Parathyroid adenoma (tissue), 2 donors: ENCODE results near the gene SLC6A13.

Source experiments
- H2AFZ ChIP-seq: fragments of 300-600 bp; sonication (generic); one replicate; pipeline ENCODE4 v1.7.0; 2017; ENCODE audit warnings: antibody characterized with exemption, mild to moderate bottlenecking
- H3K27ac ChIP-seq: fragments of 300-600 bp; sonication (generic); one replicate; pipeline ENCODE4 v1.7.0; 2017
- H3K27me3 ChIP-seq: fragments of 300-600 bp; sonication (generic); one replicate; pipeline ENCODE4 v1.7.0; 2017; ENCODE audit warnings: low read length; ENCODE audit not compliant: control insufficient read depth, insufficient read depth
- H3K36me3 ChIP-seq: fragments of 300-600 bp; sonication (generic); one replicate; pipeline ENCODE4 v1.7.0; 2017; ENCODE audit warnings: low read length; ENCODE audit not compliant: control insufficient read depth, insufficient read depth
- H3K4me1 ChIP-seq: fragments of 300-600 bp; sonication (generic); one replicate; pipeline ENCODE4 v1.7.0; 2017; ENCODE audit warnings: control low read depth
- H3K4me2 ChIP-seq: fragments of 300-600 bp; sonication (generic); one replicate; pipeline ENCODE4 v1.7.0; 2017; ENCODE audit warnings: low read length
- H3K4me3 ChIP-seq: fragments of 300-600 bp; sonication (generic); one replicate; pipeline ENCODE4 v1.7.0; 2017; ENCODE audit warnings: low read depth, low read length
- H3K79me2 ChIP-seq: fragments of 300-600 bp; sonication (generic); one replicate; pipeline ENCODE4 v1.7.0; 2017; ENCODE audit warnings: control low read depth
- H3K9ac ChIP-seq: fragments of 300-600 bp; sonication (generic); one replicate; pipeline ENCODE4 v1.7.0; 2017; ENCODE audit warnings: mild to moderate bottlenecking
- H3K9me3 ChIP-seq: fragments of 300-600 bp; sonication (generic); one replicate; pipeline ENCODE4 v1.7.0; 2017; ENCODE audit warnings: low read length; ENCODE audit not compliant: control insufficient read depth
- TF ChIP-seq, protein P1 (sequence below): fragments of 300-600 bp; sonication (generic); IDR thresholded peaks from one replicate; pipeline ENCODE4 v1.7.0; 2017; ENCODE audit warnings: antibody characterized with exemption, mild to moderate bottlenecking
- donor health status: primary hyperparathyroidism.

The SLC6A13 gene

DNA sequence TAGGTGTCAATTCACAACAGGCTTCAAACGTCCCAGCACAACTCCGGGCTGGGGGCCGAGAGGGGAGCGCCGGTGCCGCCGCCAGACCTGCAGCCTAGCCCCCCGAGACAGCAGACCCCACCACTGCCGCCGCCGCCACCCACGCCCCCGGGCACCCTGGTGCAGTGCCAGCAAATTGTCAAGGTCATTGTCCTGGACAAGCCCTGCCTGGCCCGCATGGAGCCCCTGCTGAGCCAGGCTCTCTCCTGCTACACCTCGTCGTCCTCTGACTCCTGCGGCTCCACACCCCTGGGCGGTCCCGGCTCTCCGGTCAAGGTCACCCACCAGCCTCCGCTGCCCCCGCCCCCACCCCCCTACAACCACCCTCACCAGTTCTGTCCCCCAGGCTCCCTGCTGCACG lies 88.0 kb downstream of the SLC6A13 start:
- H2AFZ ChIP-seq, result peak overlapping the region; percentile 58
- no peaks in the 10 kb centered on the region for H3K36me3 ChIP-seq
- no peak overlapping the region for H3K9ac ChIP-seq
- TF ChIP-seq, protein P1, sequence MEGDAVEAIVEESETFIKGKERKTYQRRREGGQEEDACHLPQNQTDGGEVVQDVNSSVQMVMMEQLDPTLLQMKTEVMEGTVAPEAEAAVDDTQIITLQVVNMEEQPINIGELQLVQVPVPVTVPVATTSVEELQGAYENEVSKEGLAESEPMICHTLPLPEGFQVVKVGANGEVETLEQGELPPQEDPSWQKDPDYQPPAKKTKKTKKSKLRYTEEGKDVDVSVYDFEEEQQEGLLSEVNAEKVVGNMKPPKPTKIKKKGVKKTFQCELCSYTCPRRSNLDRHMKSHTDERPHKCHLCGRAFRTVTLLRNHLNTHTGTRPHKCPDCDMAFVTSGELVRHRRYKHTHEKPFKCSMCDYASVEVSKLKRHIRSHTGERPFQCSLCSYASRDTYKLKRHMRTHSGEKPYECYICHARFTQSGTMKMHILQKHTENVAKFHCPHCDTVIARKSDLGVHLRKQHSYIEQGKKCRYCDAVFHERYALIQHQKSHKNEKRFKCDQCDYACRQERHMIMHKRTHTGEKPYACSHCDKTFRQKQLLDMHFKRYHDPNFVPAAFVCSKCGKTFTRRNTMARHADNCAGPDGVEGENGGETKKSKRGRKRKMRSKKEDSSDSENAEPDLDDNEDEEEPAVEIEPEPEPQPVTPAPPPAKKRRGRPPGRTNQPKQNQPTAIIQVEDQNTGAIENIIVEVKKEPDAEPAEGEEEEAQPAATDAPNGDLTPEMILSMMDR, result no peak
- H3K9me3 ChIP-seq, result no peaks in the 10 kb centered on the region
- H3K79me2 ChIP-seq, result no peaks in the 10 kb centered on the region
- H3K4me1 ChIP-seq, result peaks cover 67% of the 10 kb centered on the region
- no peaks in the 10 kb centered on the region for H3K27me3 ChIP-seq
- no peak overlapping the region for H3K4me3 ChIP-seq
- H3K4me2 ChIP-seq, result peak overlapping the region; percentile 24
- peak overlapping the region; percentile 99 for H3K27ac ChIP-seq

DNA sequence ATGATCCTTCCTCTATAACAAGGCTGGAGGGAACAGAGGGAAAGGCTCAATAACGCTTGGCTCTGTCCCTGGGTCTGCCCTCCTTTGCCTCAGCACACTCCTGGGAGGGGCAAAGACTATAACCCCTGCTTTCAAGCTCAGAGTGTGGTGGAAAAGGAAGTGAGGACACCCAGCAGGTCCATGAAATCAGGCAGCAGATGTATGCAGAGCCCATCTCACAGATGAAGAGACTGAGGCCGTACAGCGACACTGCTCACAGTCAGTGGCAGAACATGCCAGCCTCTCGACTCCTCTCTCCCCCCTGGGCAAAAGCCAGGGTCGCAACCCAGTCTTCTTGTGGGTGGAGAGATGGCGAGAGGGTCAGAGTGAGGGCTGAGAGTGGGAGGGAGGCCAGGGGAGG lies 88.5 kb downstream of the SLC6A13 start:
- Histone ChIP-seq H3K9me3 (no peaks in the 10 kb centered on the region), H3K4me1 (peaks cover 62% of the 10 kb centered on the region), H3K36me3 (no peaks in the 10 kb centered on the region), H3K9ac (no peak overlapping the region), H3K27me3 (no peaks in the 10 kb centered on the region), H3K79me2 (no peaks in the 10 kb centered on the region), H3K27ac (peak overlapping the region; percentile 99), H3K4me3 (no peak overlapping the region), H3K4me2 (peak overlapping the region; percentile 24), H2AFZ (peak overlapping the region; percentile 58)
- TF ChIP-seq, protein P1, result no peak

DNA sequence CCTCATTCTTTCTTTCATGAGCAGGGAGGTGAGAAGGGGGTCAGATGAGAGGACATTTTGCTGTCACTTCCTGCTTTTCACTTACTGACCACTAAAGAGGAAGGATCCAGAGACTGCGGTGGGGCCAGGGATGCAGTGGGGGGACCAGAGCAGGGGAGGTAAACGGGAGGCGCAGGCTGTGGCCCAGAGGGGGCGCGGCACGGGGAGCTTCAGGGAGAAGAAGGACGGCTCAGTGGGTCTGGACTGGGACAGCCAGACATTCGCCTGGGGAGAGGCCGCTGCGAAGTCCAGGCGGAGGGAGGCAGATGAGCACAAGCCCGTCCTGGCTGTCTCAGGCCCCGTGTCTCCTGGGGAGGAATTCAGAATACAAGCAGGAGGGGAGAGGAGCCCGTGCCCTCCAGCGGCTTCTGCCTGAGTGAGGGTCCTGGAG lies 89.9 kb downstream of the SLC6A13 start:
- TF ChIP-seq, protein P1, result no peak
- H3K9ac ChIP-seq, result no peak overlapping the region
- no peaks in the 10 kb centered on the region for H3K79me2 ChIP-seq

DNA sequence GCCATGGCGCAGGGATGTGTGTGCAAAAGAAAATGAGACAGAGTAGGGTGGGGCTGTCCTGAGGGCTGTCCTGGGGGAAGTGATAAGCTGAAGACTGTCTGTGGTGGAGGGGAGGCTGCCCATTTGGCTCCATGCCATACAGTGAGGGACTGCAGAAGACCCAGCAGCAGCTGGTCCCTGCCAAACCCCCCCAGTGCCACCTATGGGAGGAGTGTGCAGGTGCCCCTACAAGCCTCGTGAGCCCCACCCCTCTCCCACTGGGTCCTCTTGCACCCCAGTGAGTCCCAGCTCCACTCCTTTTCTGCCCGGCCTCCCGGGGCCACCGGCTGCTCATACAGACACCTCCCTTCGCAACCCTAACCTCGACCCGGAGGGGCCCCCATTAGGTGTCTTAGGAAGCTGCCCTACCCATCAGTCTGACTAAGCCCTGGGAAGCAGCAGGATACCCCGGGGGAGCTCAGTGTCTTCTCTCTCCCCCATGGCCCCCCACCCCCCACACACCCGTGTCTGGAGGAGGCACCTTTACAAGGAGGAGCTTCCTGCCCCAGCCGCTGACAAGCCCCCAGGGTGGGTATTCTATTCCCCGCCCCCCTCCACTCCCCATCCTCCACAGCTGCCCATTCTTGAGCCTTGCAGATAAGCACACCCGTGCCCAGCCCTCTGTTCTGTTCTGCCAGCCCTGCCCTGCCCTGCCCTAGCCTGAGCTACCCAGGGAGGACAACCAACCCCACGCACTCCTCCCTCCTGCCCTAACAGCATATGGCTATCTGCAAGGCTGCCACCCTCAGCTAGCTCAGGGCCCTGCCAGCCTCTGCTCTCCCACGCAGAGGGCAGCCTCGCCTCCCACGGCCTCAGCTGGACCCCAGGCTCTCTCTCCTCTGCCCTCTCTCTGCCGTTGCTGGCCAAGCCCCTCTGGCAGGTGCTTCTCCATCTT lies 90.6 kb downstream of the SLC6A13 start:
- no peaks in the 10 kb centered on the region for H3K27me3 ChIP-seq
- H3K4me2 ChIP-seq, result no peak overlapping the region
- H2AFZ ChIP-seq, result no peak overlapping the region
- TF ChIP-seq, protein P1, result no peak
- peak overlapping the region; percentile 2 for H3K27ac ChIP-seq
- no peaks in the 10 kb centered on the region for H3K9me3 ChIP-seq
- no peaks in the 10 kb centered on the region for H3K36me3 ChIP-seq
- H3K4me1 ChIP-seq, result peaks cover 45% of the 10 kb centered on the region
- H3K4me3 ChIP-seq, result no peak overlapping the region
- no peaks in the 10 kb centered on the region for H3K79me2 ChIP-seq
- H3K9ac ChIP-seq, result no peak overlapping the region

More for the DNA sequence above, 89.9 kb downstream of the SLC6A13 start:
- Histone ChIP-seq H3K4me1 (peaks cover 49% of the 10 kb centered on the region), H3K27ac (peak overlapping the region; percentile 2), H3K9me3 (no peaks in the 10 kb centered on the region), H3K27me3 (no peaks in the 10 kb centered on the region), H2AFZ (no peak overlapping the region), H3K36me3 (no peaks in the 10 kb centered on the region), H3K4me3 (no peak overlapping the region), H3K4me2 (no peak overlapping the region)
